Ascending aorta (tissue), 2 donors: Measurements from ENCODE around the gene NTHL1. TPM values are rescaled to one million over a fixed set of nuclear protein-coding genes. Genes with fewer than 3 reads are reported as not detected.

Source experiments
- DNase-seq, 2 donors: peaks; one replicate each; pipeline ENCODE4 v3.0.0-alpha.2; 2019; ENCODE audit warnings: low spot score in 2 of 2
- H3K27ac ChIP-seq, 2 donors: fragments of 200-600 bp; sonication (generic); one replicate each; pipeline ENCODE4 v1.5.1; 2016 to 2017; ENCODE audit warnings: mild to moderate bottlenecking in 1 of 2
- H3K27me3 ChIP-seq: fragments of 200-600 bp; sonication (generic); one replicate; pipeline ENCODE4 v1.5.1; 2017
- H3K36me3 ChIP-seq, 2 donors: fragments of 200-600 bp; sonication (generic); one replicate each; pipeline ENCODE4 v1.5.1; 2016
- H3K4me1 ChIP-seq, 2 donors: fragments of 200-600 bp; sonication (generic); one replicate each; pipeline ENCODE4 v1.5.1; 2016 to 2017; ENCODE audit warnings: mild to moderate bottlenecking in 1 of 2
- H3K4me3 ChIP-seq, 2 donors: fragments of 200-600 bp; sonication (generic); one replicate each; pipeline ENCODE4 v1.5.1; 2016 to 2017; ENCODE audit warnings: mild to moderate bottlenecking in 1 of 2
- H3K9me3 ChIP-seq, 2 donors: fragments of 200-600 bp; sonication (generic); one replicate each; pipeline ENCODE4 v1.5.1; 2016
- intact Hi-C: fragments of 100-400 bp; cut with DNase I; formaldehyde crosslinking; loops from one replicate; pipeline ENCODE4 v1.15.1; 2023
- total RNA-seq: library from RNA; depleted of rRNA; stranded (reverse); fragments of >200 nt; gene quantifications from one replicate; pipeline ENCODE4 v1.1.0, GENCODE V29; 2016
- TF ChIP-seq, protein P1 (sequence below), 3 experiments: fragments of 200-600 bp in 2 of 3; fragments of 450-650 bp in 1 of 3; sonication (generic) in 2 of 3; IDR thresholded peaks; one replicate each; pipeline ENCODE4 v1.5.1; 2016 to 2019; ENCODE audit warnings: antibody characterized with exemption in 3 of 3, mild to moderate bottlenecking in 1 of 3, moderate library complexity in 1 of 3

Gene NTHL1
- total RNA-seq, 1 donor from 2014 or later, result 59.5 TPM

DNA sequence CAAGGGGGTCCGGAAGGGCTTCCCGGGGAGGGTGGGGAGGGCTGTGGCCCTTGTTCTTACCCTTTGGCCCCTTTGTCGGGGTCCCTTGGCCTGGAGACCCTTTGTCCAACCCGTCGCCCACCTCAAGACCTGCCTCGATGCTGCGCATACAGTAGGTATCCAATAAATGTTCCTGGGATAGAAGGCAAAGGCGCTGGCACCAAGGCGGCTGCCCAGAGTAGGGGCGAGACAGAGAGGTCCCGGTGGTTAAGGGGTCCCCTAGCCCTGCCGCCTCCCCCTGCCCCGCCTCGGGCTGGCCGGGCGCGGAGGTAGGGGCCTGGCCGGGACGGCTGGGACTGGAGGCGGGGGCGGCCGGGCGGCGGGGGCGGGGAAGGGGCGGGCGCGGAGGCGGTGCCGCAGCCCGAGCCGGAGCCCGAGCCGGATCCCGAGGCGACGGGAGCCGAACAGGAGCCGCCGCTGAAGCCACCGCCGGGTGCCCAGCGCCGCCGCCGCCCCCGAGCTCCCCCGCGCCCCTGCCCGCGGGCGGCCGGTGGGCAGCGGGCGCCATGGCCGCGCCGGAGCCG lies 21.1 kb downstream of the NTHL1 start, which contains the start of gene NHERF2:
NHERF2 (plus strand) TSS at position 442 of the 563 bp plus-strand sequence; CDS start at position 546, 104 bp downstream.
- TF ChIP-seq, protein P1, sequence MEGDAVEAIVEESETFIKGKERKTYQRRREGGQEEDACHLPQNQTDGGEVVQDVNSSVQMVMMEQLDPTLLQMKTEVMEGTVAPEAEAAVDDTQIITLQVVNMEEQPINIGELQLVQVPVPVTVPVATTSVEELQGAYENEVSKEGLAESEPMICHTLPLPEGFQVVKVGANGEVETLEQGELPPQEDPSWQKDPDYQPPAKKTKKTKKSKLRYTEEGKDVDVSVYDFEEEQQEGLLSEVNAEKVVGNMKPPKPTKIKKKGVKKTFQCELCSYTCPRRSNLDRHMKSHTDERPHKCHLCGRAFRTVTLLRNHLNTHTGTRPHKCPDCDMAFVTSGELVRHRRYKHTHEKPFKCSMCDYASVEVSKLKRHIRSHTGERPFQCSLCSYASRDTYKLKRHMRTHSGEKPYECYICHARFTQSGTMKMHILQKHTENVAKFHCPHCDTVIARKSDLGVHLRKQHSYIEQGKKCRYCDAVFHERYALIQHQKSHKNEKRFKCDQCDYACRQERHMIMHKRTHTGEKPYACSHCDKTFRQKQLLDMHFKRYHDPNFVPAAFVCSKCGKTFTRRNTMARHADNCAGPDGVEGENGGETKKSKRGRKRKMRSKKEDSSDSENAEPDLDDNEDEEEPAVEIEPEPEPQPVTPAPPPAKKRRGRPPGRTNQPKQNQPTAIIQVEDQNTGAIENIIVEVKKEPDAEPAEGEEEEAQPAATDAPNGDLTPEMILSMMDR (IDR thresholded peaks at IDR 0.05), result no peak
- DNase-seq, result no peak
- Histone ChIP-seq H3K9me3 (no peaks in the 10 kb centered on the region), H3K36me3 (no peaks in the 10 kb centered on the region), H3K4me3 (peak within 1 kb of the TSS; percentile 64 to 90), H3K4me1 (peaks cover 17 to 28% of the 10 kb centered on the region in 2 donors), H3K27ac (peak within 1 kb of the TSS; percentile 76 to 79), H3K27me3 (no peaks in the 10 kb centered on the region)
- intact Hi-C loops, result loop anchor here (1.0 to 10.0 kb wide), 2 partner anchors 9 to 228 kb away; partner anchors contain the start of gene ECI1

- intact Hi-C loops, result loop anchor here (1.0 to 10.0 kb wide), 2 partner anchors 9 to 229 kb away; partner anchors contain the start of gene ECI1
- Histone ChIP-seq H3K4me3 (peak overlapping the region; percentile 64 to 90), H3K36me3 (no peaks in the 10 kb centered on the region), H3K4me1 (peaks cover 17 to 28% of the 10 kb centered on the region in 2 donors), H3K27me3 (no peaks in the 10 kb centered on the region), H3K27ac (peak overlapping the region; percentile 76 to 79), H3K9me3 (no peaks in the 10 kb centered on the region)
- DNase-seq, result no peak
- TF ChIP-seq, protein P1 (IDR thresholded peaks at IDR 0.05), result no peak
Measured at GRCh38 chr16:2025878-2026460, 21.7 kb downstream of the NTHL1 start.

- H3K9me3 ChIP-seq, result no peaks in the 10 kb centered on the region
- no peak overlapping the region for H3K27ac ChIP-seq
- no peak overlapping the region for H3K4me3 ChIP-seq
- H3K4me1 ChIP-seq, result peaks cover 17 to 31% of the 10 kb centered on the region in 2 donors
- no peaks in the 10 kb centered on the region for H3K36me3 ChIP-seq
- TF ChIP-seq, protein P1 (IDR thresholded peaks at IDR 0.05), result no peak
- no peak for DNase-seq
- H3K27me3 ChIP-seq, result no peaks in the 10 kb centered on the region
- intact Hi-C loops, result loop anchor here (10.0 kb wide), 1 partner anchor 230 kb away; the partner anchor contains the start of gene ECI1
Measured at GRCh38 chr16:2025251-2025650, 22.4 kb downstream of the NTHL1 start.

GRCh38 chr16:2024032-2024420 lies 23.6 kb downstream of the NTHL1 start:
- H3K4me1 ChIP-seq, result peaks cover 17 to 31% of the 10 kb centered on the region in 2 donors
- intact Hi-C loops, result loop anchor here (10.0 kb wide), 1 partner anchor 231 kb away; the partner anchor contains the start of gene ECI1
- no peak overlapping the region for H3K4me3 ChIP-seq

GRCh38 chr16:2023092-2024031 lies 24.3 kb downstream of the NTHL1 start:
- no peaks in the 10 kb centered on the region for H3K27me3 ChIP-seq
- DNase-seq, result peak; percentile 75 to 96
- H3K4me3 ChIP-seq, result peak overlapping the region; percentile 35 to 58
- TF ChIP-seq, protein P1 (IDR thresholded peaks at IDR 0.05), result peak; percentile 98 to 99 (median 98)
- intact Hi-C loops, result loop anchor here (1.0 to 10.0 kb wide), 3 partner anchors 24 to 231 kb away; partner anchors contain the start of genes ECI1, NTHL1 and TSC2
- no peaks in the 10 kb centered on the region for H3K9me3 ChIP-seq
- peaks cover 17 to 31% of the 10 kb centered on the region in 2 donors for H3K4me1 ChIP-seq
- peak overlapping the region; percentile 66 to 73 for H3K27ac ChIP-seq
- H3K36me3 ChIP-seq, result no peaks in the 10 kb centered on the region

More at GRCh38 chr16:2024032-2024420, 23.6 kb downstream of the NTHL1 start:
- Histone ChIP-seq H3K27me3 (no peaks in the 10 kb centered on the region), H3K36me3 (no peaks in the 10 kb centered on the region), H3K9me3 (no peaks in the 10 kb centered on the region), H3K27ac (peak overlapping the region in 1 of 2 donors; percentile 73)
- DNase-seq, result no peak
- TF ChIP-seq, protein P1 (IDR thresholded peaks at IDR 0.05), result no peak
